NCI-H2227 treated with DMSO at 0.1 percent for 48 hours (cell line): ENCODE measurements around the gene IQSEC3.
"Not testable (repeated sequence)": the region's sequence is repeated elsewhere in the genome, so short reads cannot be mapped to it uniquely, and the experiment has no call there.

ENCODE experiments used
- DNase-seq: peaks from one replicate; lab custom pipeline; 2025; lab: John Stamatoyannopoulos, UW

IQSEC3 gene

GRCh38 chr12:111699-112493, 45.3 kb downstream of the IQSEC3 start:
- no peak for DNase-seq

DNA sequence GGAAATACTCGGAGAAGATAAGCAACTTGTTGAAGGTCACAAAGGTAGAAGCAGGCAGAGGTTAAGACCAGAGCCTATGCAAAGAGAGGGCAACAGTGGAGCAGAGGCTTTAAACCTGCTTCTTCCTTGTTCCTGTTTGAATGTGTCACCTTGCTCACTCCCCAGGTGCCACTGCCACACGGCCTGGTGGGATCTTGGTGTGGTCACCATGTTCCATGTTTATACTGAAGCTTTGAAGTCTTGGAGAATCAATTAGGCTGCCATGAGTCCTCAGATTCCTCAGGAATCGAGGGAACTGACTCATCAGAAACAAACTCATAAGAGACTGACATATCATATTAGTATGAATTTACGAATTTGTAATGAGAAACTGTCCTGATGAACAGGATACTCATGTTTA, 46.8 kb downstream of the IQSEC3 start:
- no peak for DNase-seq

- no peak for DNase-seq
Measured at GRCh38 chr12:114626-115211, 48.2 kb downstream of the IQSEC3 start.

DNA sequence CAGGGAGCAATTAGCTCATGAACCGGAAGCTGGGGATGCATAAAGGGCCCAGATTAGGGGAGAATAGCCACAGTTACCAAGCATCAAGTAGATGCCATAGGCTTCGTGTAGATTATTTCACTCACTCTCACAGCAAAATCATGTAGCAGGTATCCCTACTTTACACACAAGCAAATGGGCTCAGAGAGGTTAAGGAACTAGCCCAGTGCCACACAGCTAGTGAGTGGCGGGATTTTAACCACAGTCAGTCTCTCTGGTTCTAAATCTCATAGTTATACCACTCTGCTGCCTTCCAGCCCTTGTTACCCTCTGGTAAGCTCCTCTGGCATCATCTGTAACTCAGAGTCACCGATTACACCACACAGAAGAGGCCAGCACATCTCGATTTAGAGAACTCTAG, 49.0 kb downstream of the IQSEC3 start:
- DNase-seq = no peak

GRCh38 chr12:115960-116915, 49.7 kb downstream of the IQSEC3 start:
- no peak for DNase-seq

GRCh38 chr12:117311-117710, 50.7 kb downstream of the IQSEC3 start:
- DNase-seq = no peak

DNA sequence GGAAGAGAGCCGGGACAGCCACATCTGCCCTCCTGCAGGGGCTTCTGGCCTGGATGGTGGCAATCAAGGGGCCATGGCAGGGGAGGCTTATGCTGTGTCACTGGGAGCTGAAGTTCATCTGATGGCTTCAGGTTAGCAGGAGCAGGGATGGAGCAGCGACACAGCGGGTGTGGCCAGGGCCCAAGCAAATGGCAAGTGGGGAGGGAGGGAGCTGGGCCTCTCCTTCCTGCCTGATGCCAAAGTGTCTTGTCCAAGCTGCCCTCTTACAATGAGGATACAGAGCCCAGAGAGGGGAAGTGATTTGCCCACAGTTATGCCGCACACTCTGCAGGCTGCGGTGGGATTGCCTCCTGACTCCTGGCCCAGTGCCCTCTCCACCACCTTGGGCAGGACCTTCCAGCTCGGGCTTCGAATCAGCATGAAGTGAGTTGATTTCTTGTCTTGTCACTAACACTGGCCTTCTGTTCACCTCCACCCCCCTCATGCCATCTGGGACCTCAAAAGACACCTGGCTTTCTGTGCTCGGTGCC, 51.3 kb downstream of the IQSEC3 start:
- DNase-seq = no peak

GRCh38 chr12:118591-118990, 52.0 kb downstream of the IQSEC3 start:
- DNase-seq = no peak

GRCh38 chr12:120951-121350, 54.4 kb downstream of the IQSEC3 start:
- no peak for DNase-seq

GRCh38 chr12:121647-122046, 55.1 kb downstream of the IQSEC3 start:
- no peak for DNase-seq

DNA sequence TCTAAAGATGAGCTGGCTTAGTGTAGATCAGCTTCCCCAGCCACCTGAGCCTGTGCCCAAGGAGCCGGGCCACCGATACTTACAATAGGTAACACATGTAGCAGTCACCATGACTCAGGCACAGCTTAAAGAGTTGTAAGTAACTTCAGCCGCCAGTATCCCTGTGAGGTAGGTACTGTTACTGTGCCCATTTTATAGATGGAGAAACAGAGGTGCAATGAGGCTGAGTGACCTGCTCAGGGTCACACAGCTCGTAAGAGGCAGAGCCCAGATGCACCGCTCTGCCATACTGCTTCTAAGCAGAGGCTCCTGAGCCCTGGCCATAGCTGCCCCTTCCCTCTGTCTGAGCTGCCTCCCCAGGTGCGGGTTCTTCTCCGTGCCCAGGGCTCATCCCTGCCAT, 58.5 kb downstream of the IQSEC3 start:
- DNase-seq = no peak

GRCh38 chr12:125566-125965, 59.0 kb downstream of the IQSEC3 start:
- DNase-seq = no peak

GRCh38 chr12:128079-128478, 61.5 kb downstream of the IQSEC3 start:
- no peak for DNase-seq

DNA sequence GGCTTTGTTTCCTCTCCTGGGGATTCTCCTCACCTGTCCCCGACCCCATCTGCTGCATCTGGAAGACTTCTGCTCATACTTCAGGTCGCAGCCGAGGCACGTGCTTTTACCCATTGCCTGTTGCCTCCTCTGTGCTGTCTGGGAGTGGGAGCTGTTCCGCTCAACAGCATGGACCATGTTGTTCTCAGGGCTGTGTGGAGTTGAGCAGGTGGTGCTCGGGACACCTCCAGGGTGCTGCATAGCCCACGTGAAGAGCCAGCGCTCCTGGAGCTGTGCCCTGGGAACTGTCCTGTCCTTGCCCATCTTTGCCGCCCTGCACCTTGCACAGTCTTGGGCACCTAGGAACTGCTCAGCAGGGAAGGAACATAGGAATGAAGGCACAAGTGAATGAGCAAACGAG, 62.4 kb downstream of the IQSEC3 start:
- no peak for DNase-seq

GRCh38 chr12:130519-130918, 64.0 kb downstream of the IQSEC3 start:
- DNase-seq = no peak

- no peak for DNase-seq
Measured at GRCh38 chr12:131008-131407, 64.4 kb downstream of the IQSEC3 start.

GRCh38 chr12:131732-132495, 65.3 kb downstream of the IQSEC3 start:
- DNase-seq = no peak

GRCh38 chr12:133616-134232, 67.2 kb downstream of the IQSEC3 start:
- DNase-seq = not testable (repeated sequence)

DNA sequence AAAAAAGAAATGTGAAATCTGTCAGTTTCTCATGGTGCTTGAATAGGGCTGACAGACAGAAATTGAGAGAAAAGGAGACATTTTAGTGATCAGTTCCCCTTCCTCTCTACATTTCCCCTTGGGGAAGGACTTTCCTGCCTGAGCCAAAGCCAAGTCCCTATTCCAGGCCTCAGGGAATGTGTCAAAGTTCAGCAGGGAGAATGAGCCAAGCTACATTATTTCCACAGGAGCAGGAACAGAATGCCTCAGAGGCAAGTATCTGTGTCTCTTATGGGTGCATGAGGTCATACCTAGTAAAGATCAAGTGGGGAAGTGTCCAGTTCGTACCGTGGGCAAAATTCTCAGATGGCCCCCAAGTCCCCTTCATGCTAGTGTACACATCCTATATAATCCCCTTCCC, 68.6 kb downstream of the IQSEC3 start:
- no peak for DNase-seq

- no peak for DNase-seq
Measured at GRCh38 chr12:138171-138897, 71.8 kb downstream of the IQSEC3 start.
